HUES48 (cell line): ENCODE measurements around the gene DNAH2.

Experiments
- H3K27ac ChIP-seq: one replicate; pipeline ENCODE4 v1.7.0; 2013; ENCODE audit warnings: low read depth, low read length, inconsistent platforms
- H3K27me3 ChIP-seq: 2 replicates; pipeline ENCODE4 v1.6.1; 2013; ENCODE audit warnings: mild to moderate bottlenecking, low read length; ENCODE audit not compliant: control insufficient read depth, insufficient read depth
- H3K36me3 ChIP-seq: 2 replicates; pipeline ENCODE4 v1.6.1; 2013; ENCODE audit warnings: low read length; ENCODE audit not compliant: control insufficient read depth, insufficient read depth
- H3K4me1 ChIP-seq: 2 replicates; pipeline ENCODE4 v1.6.1; 2013; ENCODE audit warnings: mild to moderate bottlenecking, low read length; ENCODE audit not compliant: control insufficient read depth, insufficient read depth
- H3K4me3 ChIP-seq: 2 replicates; pipeline ENCODE4 v1.5.1; 2013; ENCODE audit warnings: mild to moderate bottlenecking, low read depth, low read length
- H3K9ac ChIP-seq: 2 replicates; pipeline ENCODE4 v1.6.1; 2013; ENCODE audit warnings: mild to moderate bottlenecking, low read depth, low read length, moderate library complexity
- H3K9me3 ChIP-seq: 2 replicates; pipeline ENCODE4 v1.6.1; 2013; ENCODE audit warnings: low read length; ENCODE audit not compliant: control insufficient read depth, insufficient read depth

Gene DNAH2

DNA sequence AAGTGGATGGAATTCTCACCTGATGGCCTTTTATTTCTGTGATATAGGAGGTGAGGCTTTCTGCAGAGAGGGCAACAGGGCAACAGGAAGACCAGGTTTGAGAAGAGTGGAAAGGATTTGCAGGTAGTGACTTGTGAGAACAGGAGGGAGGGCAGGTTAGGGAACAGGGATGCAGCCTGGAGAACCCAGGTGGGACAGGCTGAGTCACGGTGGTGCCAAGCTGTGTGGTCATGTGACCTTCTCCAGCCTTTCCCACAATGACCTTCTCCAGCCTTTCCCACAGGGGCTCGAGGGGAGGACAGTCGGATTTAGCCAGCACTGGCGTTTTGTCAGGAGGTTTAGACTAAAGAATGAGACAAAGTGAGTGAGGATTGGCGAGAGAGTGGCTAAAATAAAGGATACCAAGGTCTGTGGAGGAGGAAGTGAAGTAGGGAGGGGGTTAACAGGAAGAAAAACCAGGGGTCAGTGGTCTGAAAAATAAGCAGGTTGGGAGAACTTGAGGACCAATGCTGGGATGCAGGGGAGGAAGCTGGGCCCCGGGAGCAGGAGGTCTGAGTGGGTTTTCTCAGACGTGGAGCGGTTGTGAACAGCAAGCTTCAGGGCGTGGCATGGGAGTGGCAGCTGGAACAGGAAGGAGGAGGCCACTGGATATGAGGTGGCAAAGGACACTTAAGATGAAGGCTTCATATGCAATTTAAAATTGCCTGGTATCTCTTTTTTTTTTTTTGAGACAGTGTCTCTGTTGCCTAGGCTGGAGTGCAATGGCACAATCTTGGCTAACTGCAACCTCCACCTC lies 37.7 kb downstream of the DNAH2 start:
- Histone ChIP-seq H3K9me3 (no peaks in the 10 kb centered on the region), H3K27me3 (no peaks in the 10 kb centered on the region), H3K36me3 (no peaks in the 10 kb centered on the region), H3K4me1 (no peaks in the 10 kb centered on the region), H3K27ac (no peak overlapping the region), H3K9ac (no peak overlapping the region), H3K4me3 (no peak overlapping the region)

DNA sequence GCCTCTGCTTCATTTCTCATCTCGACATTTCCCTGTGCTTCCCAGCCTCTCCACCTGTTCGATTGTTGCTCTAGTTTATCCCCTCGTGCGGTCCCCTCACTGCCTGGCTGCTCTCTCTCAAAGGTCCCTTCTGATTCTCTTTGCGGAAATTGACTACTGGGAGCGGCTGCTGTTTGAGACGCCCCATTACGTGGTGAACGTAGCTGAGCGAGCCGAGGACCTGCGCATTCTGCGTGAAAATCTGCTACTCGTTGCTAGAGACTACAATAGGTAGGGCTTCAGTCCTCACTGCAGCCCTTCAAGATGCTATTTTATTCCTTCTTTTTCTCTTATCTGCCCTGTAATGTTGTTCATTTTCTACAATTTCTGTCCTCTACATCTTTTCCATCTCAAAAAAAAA lies 39.4 kb downstream of the DNAH2 start:
- Histone ChIP-seq H3K36me3 (no peaks in the 10 kb centered on the region), H3K27ac (no peak overlapping the region), H3K9me3 (no peaks in the 10 kb centered on the region), H3K4me1 (no peaks in the 10 kb centered on the region), H3K27me3 (no peaks in the 10 kb centered on the region), H3K4me3 (no peak overlapping the region), H3K9ac (no peak overlapping the region)

DNA sequence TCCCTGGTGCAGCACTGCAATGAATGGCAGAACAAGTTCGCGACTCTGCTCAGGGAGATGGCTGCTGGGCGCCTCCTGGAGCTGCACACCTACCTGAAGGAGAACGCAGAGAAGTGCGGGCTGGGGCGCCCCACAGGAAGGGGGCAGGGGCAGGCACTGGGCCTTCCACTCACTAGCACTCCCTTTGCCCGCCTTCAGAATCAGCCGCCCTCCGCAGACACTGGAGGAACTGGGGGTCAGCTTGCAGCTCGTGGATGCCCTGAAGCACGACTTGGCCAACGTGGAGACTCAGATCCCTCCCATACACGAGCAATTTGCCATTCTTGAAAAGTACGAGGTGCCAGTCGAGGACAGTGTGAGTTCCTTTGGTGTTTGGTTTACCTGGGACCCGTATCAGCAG lies 46.4 kb downstream of the DNAH2 start:
- no peak overlapping the region for H3K27ac ChIP-seq
- H3K36me3 ChIP-seq = no peaks in the 10 kb centered on the region
- H3K4me1 ChIP-seq = no peaks in the 10 kb centered on the region
- H3K27me3 ChIP-seq = no peaks in the 10 kb centered on the region
- no peak overlapping the region for H3K4me3 ChIP-seq
- no peak overlapping the region for H3K9ac ChIP-seq
- no peaks in the 10 kb centered on the region for H3K9me3 ChIP-seq

DNA sequence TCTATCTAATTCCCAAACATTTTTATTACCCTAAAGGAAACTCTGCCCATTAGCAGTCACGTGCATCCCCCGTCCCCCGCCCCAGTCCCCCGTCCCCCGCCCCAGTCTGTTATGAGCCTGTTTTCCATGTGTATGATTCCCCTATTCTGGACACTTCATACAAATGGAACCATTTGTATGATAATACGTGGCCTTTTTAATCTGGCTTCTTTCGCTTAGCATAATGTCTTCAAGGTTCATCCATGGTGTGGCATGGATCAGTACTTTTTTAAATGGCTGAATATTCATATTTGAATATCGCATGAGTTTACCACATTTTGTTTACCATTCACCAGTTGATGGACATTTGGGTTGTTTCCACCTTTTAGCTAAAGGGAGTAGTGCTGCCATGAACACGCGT lies 49.5 kb downstream of the DNAH2 start:
- H3K9me3 ChIP-seq = no peaks in the 10 kb centered on the region
- H3K27ac ChIP-seq = no peak overlapping the region
- H3K4me3 ChIP-seq = no peak overlapping the region
- no peaks in the 10 kb centered on the region for H3K27me3 ChIP-seq
- H3K36me3 ChIP-seq = no peaks in the 10 kb centered on the region
- H3K9ac ChIP-seq = no peak overlapping the region
- no peaks in the 10 kb centered on the region for H3K4me1 ChIP-seq

DNA sequence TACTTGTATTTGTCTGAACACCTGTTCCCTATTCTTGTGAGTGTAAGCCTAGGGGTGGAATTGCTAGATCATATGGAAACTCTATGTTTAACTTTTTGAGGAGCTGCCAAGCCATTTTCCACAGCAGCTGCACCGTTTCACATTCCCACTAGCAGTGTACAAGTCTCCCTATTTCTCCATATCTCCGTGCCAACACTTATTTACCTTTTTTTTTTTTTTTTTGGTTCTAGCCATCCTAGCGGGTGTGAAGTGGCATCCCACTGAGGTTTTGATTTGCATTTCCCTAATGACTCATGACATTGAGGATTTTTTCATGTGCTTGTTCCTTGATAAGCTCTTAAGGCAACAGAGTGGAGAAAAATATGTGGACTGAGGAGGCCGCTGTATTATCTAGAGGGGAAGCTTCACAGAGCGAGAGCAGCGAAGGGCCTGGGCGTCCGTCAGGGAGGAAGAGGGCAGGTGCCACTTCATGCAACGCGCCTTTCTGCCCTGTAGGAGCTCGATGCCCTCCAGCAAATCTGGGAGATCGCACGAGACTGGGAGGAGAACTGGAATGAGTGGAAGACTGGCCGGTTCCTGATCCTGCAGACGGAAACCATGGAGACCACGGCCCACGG lies 50.0 kb downstream of the DNAH2 start:
- Histone ChIP-seq H3K27ac (no peak overlapping the region), H3K36me3 (no peaks in the 10 kb centered on the region), H3K4me3 (no peak overlapping the region), H3K9ac (no peak overlapping the region), H3K9me3 (no peaks in the 10 kb centered on the region), H3K27me3 (no peaks in the 10 kb centered on the region), H3K4me1 (no peaks in the 10 kb centered on the region)

DNA sequence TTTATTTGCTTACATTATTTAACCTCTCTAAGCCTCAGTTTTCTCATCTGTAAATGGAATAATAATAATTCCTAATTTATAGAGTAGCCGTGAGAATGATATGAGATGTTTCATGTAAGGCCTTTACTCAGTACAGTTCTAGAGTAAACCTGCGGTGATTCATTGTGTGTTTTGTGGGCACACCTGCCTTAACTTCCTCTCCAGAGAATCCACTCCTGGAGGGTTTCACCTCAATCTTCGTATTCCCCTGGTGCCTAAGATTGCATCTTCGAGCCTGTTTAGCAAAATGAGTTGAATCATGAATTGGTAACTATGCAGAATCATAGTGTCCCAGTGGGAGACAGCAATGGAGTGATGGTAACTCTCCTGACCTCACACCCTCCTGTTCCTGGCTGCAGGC lies 52.3 kb downstream of the DNAH2 start:
- Histone ChIP-seq H3K9me3 (no peaks in the 10 kb centered on the region), H3K36me3 (no peaks in the 10 kb centered on the region), H3K27me3 (no peaks in the 10 kb centered on the region), H3K27ac (no peak overlapping the region), H3K4me3 (no peak overlapping the region), H3K9ac (no peak overlapping the region), H3K4me1 (no peaks in the 10 kb centered on the region)

DNA sequence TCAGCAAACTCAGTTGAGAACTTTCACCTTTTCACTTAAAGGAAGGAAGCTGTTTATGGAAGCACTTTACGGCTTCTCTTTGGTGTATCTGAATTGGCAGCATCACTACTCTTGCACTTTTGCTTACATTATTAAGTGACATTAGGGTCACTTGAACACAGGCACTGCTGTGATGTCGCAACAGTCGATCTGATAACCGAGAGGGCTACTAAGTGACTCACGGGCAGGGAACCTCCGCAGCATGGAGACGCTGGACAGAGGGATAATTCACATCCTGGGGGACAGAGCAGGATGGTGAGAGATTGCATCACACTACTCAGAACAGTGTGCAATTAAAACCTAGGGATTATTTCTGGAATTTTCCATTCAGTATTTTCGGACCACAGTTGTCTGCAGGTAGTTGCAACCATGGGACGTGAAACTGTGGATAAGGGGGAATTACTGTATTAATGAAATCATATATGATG lies 56.5 kb downstream of the DNAH2 start:
- Histone ChIP-seq H3K27me3 (no peaks in the 10 kb centered on the region), H3K4me3 (no peak overlapping the region), H3K9ac (no peak overlapping the region), H3K27ac (no peak overlapping the region), H3K9me3 (no peaks in the 10 kb centered on the region), H3K4me1 (no peaks in the 10 kb centered on the region), H3K36me3 (no peaks in the 10 kb centered on the region)

DNA sequence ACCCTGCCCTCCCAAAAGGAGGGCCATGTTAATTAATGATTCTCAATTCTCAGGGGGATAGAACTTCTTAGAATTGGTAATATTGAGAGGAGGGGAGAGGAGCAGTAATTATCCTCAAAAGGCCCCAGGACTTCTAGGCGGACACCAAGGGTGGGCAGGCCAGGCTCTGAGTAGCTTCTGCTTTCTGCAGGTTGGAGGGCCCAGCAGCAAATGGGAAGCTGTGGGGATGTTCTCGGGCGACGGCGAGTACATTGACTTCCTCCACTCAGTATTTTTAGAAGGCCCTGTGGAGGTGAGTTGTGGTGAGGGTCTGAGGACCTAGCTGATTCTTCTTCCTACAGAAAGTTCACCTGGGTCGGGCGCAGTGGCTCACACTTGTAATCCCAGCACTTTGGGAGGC lies 57.5 kb downstream of the DNAH2 start:
- no peak overlapping the region for H3K27ac ChIP-seq
- no peaks in the 10 kb centered on the region for H3K4me1 ChIP-seq
- H3K27me3 ChIP-seq = no peaks in the 10 kb centered on the region
- H3K4me3 ChIP-seq = no peak overlapping the region
- H3K36me3 ChIP-seq = no peaks in the 10 kb centered on the region
- no peaks in the 10 kb centered on the region for H3K9me3 ChIP-seq
- no peak overlapping the region for H3K9ac ChIP-seq

DNA sequence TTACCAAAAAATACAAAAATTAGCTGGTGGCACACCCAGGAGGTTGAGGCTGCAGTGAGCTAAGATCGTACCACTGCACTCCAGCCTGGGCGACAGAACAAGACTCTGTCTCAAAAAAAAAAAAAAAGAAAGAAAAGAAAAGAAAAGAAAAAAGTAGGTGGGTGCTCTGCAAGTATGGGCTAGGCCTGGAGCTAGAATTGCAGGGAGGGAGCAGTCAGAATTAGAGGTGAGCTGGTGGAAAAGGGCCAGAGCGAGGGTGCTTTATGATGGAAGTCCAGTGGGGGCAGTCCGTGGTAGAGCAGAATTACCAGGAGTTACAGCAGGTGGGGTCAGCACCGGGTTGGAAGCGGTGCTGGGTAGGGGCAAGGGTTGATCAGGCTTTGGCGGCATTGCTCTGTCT lies 59.5 kb downstream of the DNAH2 start:
- Histone ChIP-seq H3K36me3 (no peaks in the 10 kb centered on the region), H3K27ac (no peak overlapping the region), H3K4me1 (no peaks in the 10 kb centered on the region), H3K27me3 (no peaks in the 10 kb centered on the region), H3K9ac (no peak overlapping the region), H3K9me3 (no peaks in the 10 kb centered on the region), H3K4me3 (no peak overlapping the region)

DNA sequence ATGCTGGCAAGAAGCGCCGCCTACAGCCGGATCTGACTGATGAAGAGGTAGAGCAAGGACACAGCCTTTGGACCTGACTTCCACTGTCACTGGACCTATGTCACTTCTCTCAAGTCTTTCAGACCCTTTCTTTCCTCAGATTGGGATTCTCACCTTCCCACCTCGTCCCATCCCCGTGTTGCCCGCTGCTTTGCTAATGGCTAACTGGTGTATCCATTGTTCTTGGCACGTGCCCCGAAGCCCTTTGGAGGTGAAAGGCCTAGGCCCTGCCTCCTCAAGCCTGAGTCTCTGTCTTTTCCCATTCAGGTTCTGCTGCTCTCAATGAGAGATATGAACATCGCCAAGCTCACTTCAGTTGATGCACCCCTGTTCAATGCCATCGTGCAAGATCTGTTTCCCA lies 63.2 kb downstream of the DNAH2 start:
- Histone ChIP-seq H3K27me3 (no peaks in the 10 kb centered on the region), H3K36me3 (no peaks in the 10 kb centered on the region), H3K9me3 (no peaks in the 10 kb centered on the region)

DNA sequence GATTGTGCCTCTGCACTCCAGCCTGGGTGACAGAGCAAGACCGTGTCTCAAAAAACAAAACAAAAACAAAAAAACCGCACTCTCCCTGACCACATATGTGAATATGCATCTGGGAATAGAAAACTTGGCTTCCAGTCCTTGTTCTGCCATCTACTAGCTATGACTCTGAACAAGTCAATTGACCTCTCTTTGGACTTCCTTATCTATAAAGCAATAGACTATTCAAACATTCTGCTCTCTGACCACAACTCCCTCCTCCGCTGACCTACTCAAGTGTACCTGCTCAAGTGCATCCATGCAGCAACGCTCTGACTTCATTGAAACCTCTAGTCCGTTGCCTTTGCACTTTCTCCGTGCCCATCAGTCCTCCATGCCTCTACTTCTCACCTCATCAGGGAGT lies 63.9 kb downstream of the DNAH2 start:
- Histone ChIP-seq H3K27me3 (no peaks in the 10 kb centered on the region), H3K9me3 (no peaks in the 10 kb centered on the region), H3K9ac (no peak overlapping the region), H3K4me1 (no peaks in the 10 kb centered on the region), H3K27ac (no peak overlapping the region), H3K4me3 (no peak overlapping the region), H3K36me3 (no peaks in the 10 kb centered on the region)

More for the DNA sequence above, 63.2 kb downstream of the DNAH2 start:
- Histone ChIP-seq H3K27ac (no peak overlapping the region), H3K4me3 (no peak overlapping the region), H3K9ac (no peak overlapping the region), H3K4me1 (no peaks in the 10 kb centered on the region)
